Uterine smooth muscle cell (primary cell): ENCODE data around the gene PCBD1. TPM values are rescaled to one million over a fixed set of nuclear protein-coding genes. Genes with fewer than 3 reads are reported as not detected.

Experiments
- total RNA-seq: library from RNA; depleted of rRNA; stranded (reverse); fragments of >200 nt; gene quantifications from 2 replicates; pipeline ENCODE4 v1.2.3, GENCODE V29; 2014

PCBD1 gene
- 23.5 and 30.5 TPM in 2 replicates for total RNA-seq

GRCh38 chr10:70887804-70888800, at the start of gene PCBD1:
Gene PCBD1, minus strand, starts transcription at chr10:70888565. Its CDS starts 32 bp downstream, at chr10:70888533.

Other genes with a start within 250 kb of the PCBD1 start
- 4.0 and 4.8 TPM in 2 replicates for gene ADAMTS14, start 216.1 kb downstream of the PCBD1 start, total RNA-seq
- gene TBATA, start 103.2 kb downstream of the PCBD1 start, total RNA-seq: not detected in 2 replicates
- 28.0 and 40.0 TPM in 2 replicates for gene SGPL1, start 72.6 kb downstream of the PCBD1 start, total RNA-seq